ENCODE data around the gene AKAP9. TPM values are rescaled to one million over a fixed set of nuclear protein-coding genes. Genes with fewer than 3 reads are reported as not detected.
"Not testable (repeated sequence)": the region's sequence is repeated elsewhere in the genome, so short reads cannot be mapped to it uniquely, and the experiment has no call there.

AKAP9 gene
- total RNA-seq, 4 donors from 2014 or later: 49.7 to 82.6 (median 55.8) TPM

DNA sequence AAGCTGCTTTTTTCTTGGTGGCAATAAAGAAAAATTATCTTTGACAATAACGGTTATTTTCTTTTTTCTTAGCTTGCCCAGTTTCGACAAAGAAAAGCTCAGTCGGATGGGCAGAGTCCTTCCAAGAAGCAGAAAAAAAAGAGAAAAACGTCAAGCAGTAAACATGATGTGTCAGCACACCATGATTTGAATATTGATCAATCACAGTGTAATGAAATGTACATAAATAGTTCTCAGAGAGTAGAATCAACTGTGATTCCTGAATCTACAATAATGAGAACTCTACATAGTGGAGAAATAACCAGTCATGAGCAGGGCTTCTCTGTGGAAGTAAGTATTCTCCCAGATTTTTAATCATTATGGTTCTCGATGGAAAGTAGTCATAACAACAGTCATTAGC, 33.0 kb downstream of the AKAP9 start:
- intact Hi-C loops (cut with DNase I): no loop called here
- no peak for DNase-seq
- Histone ChIP-seq H3K27me3 (no peaks in the 10 kb centered on the region), H3K4me3 (no peak overlapping the region), H3K36me3 (peaks cover 0 to 40% (median 0%) of the 10 kb centered on the region in 3 donors), H3K4me1 (peaks cover 0 to 14% (median 0%) of the 10 kb centered on the region in 3 donors), H3K9me3 (no peaks in the 10 kb centered on the region), H3K27ac (no peak overlapping the region)
- TF ChIP-seq, protein P1, sequence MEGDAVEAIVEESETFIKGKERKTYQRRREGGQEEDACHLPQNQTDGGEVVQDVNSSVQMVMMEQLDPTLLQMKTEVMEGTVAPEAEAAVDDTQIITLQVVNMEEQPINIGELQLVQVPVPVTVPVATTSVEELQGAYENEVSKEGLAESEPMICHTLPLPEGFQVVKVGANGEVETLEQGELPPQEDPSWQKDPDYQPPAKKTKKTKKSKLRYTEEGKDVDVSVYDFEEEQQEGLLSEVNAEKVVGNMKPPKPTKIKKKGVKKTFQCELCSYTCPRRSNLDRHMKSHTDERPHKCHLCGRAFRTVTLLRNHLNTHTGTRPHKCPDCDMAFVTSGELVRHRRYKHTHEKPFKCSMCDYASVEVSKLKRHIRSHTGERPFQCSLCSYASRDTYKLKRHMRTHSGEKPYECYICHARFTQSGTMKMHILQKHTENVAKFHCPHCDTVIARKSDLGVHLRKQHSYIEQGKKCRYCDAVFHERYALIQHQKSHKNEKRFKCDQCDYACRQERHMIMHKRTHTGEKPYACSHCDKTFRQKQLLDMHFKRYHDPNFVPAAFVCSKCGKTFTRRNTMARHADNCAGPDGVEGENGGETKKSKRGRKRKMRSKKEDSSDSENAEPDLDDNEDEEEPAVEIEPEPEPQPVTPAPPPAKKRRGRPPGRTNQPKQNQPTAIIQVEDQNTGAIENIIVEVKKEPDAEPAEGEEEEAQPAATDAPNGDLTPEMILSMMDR (IDR thresholded peaks at IDR 0.05): no peak
- TF ChIP-seq POLR2A (IDR thresholded peaks at IDR 0.05): no peak
- 76 to 84% methylated on average over 5 of the region's 5 CpGs for WGBS, 2 donors

DNA sequence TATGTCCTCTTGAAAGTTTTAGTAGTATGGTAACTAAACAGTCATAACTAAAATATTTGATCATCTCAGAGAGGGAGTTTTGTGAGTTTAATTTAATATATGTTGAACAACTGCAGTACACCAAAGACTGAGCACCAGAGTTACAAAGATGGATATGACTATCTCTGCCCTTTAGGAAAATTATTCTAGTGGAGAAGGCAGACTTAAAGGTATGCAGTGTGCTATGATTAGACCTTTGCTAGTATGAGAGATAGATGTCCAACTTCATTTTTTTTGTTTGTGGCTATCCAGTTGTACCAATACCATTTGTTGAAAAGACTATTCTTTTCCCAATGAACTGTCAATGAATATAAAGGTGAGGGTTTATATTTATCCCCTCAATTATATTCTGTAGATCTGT, 33.4 kb downstream of the AKAP9 start:
- Histone ChIP-seq H3K27ac (no peak overlapping the region), H3K9me3 (no peaks in the 10 kb centered on the region), H3K4me3 (no peak overlapping the region), H3K36me3 (peaks cover 0 to 41% (median 0%) of the 10 kb centered on the region in 3 donors), H3K4me1 (peaks cover 0 to 14% (median 0%) of the 10 kb centered on the region in 3 donors), H3K27me3 (no peaks in the 10 kb centered on the region)
- TF ChIP-seq, protein P1 (IDR thresholded peaks at IDR 0.05): no peak
- TF ChIP-seq POLR2A (IDR thresholded peaks at IDR 0.05): no peak
- DNase-seq: no peak
- intact Hi-C loops (cut with DNase I): no loop called here

DNA sequence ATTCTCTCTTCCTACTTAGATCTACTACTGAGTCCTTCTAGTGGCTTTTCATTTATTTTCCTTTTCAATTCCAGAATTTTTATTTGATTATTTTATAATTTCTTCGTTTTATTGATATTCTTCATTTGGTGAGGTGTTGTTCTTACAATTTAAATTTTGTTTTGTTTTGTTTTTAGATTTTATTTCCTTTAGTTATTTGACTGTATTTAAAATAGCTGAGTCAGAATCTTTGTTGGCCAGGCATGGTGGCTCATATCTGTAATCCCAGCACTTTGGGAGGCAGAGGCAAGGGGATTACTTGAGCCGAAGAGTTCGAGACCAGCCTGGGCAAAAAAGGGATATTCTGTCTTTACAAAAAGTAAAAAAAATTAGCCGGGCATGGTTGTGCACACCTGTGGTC, 36.1 kb downstream of the AKAP9 start:
- peaks cover 0 to 57% (median 0%) of the 10 kb centered on the region in 3 donors for H3K36me3 ChIP-seq
- TF ChIP-seq POLR2A (IDR thresholded peaks at IDR 0.05): no peak
- H3K27ac ChIP-seq: no peak overlapping the region
- no peak overlapping the region for H3K4me3 ChIP-seq
- no peaks in the 10 kb centered on the region for H3K4me1 ChIP-seq
- no peak for DNase-seq
- intact Hi-C loops (cut with DNase I): no loop called here
- H3K27me3 ChIP-seq: no peaks in the 10 kb centered on the region
- no peaks in the 10 kb centered on the region for H3K9me3 ChIP-seq
- WGBS, 2 donors: 92 to 98% methylated on average over 4 of the region's 4 CpGs

DNA sequence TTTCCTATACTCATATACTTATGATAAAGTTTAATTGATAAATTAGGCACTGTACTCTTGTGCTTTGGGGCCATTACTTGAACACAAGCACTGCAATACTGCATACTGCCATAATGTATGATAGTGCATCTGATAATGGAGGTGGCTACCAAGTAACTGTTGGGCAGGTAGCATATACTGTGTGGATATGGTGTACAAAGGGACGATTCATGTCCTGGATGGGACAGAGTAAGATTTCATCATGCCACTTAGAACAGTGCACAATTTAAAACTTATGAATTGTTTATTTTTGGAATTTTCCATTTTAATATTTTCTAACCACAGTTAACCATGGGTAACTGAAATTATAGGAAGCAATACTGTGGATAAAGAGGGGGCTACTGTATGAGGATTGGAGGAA, 38.9 kb downstream of the AKAP9 start:
- TF ChIP-seq, protein P1 (IDR thresholded peaks at IDR 0.05): no peak
- TF ChIP-seq POLR2A (IDR thresholded peaks at IDR 0.05): no peak
- H3K27me3 ChIP-seq: no peaks in the 10 kb centered on the region
- intact Hi-C loops (cut with DNase I): no loop called here
- no peaks in the 10 kb centered on the region for H3K4me1 ChIP-seq
- no peak overlapping the region for H3K27ac ChIP-seq
- DNase-seq: no peak
- no peaks in the 10 kb centered on the region for H3K9me3 ChIP-seq
- H3K36me3 ChIP-seq: peaks cover 0 to 59% (median 0%) of the 10 kb centered on the region in 3 donors
- H3K4me3 ChIP-seq: no peak overlapping the region
- 96 to 100% methylated on average over 1 of the region's 1 CpG for WGBS, 2 donors

DNA sequence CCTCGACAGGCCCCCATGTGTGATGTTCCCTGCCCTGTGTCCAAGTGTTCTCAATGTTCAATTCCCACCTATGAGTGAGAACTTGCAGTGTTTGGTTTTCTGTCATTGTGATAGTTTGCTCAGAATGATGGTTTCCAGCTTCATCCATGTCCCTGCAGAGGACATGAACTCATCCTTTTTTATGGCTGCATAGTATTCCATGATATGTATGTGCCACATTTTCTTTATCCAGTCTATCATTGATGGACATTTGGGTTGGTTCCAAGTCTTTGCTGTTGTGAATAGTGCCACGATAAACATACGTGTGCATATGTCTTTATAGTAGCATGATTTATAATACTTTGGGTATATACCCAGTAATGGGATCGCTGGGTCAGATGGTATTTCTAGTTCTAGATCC, 41.7 kb downstream of the AKAP9 start:
- peaks cover 0 to 43% (median 0%) of the 10 kb centered on the region in 3 donors for H3K36me3 ChIP-seq
- H3K27me3 ChIP-seq; DNase-seq; H3K4me3 ChIP-seq; H3K4me1 ChIP-seq; H3K27ac ChIP-seq; intact Hi-C loops (cut with DNase I); H3K9me3 ChIP-seq: not testable (repeated sequence)
- WGBS, 2 donors: 98 to 100% methylated on average over 4 of the region's 4 CpGs

DNA sequence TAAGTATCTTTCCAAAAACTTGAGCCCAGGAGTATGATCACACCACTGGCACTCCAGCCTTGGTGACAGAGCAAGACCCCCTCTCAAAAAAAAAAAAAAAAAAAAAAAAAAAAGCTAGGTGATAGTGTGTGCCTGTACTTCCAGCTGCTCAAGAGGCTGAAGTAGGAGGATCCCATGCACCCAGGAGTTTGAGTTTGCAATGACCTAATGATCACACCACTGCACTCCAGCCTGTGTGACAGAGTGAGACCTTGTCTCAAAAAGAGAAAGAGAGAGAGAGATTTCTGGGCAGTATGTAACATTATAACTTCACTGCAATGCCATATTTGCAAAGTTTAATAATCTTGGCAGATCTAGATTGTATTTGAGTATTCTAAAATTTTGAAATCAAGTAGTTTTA, 47.6 kb downstream of the AKAP9 start:
- Histone ChIP-seq H3K36me3 (peaks cover 0 to 29% (median 0%) of the 10 kb centered on the region in 3 donors), H3K9me3 (no peaks in the 10 kb centered on the region), H3K4me1 (no peaks in the 10 kb centered on the region), H3K27ac (no peak overlapping the region), H3K4me3 (no peak overlapping the region), H3K27me3 (no peaks in the 10 kb centered on the region)
- intact Hi-C loops (cut with DNase I): no loop called here
- DNase-seq: no peak
- TF ChIP-seq, protein P1 (IDR thresholded peaks at IDR 0.05): no peak

All from esophagus squamous epithelium (tissue), 5 donors.